Stimulated activated CD4-positive, alpha-beta T cell treated with anti-CD3 and anti-CD28 coated beads, Interleukin-4, amount 100 ng/mL, for 4 hours (primary cell): ENCODE data around the gene UNC79.
"Not testable (repeated sequence)": the region's sequence is repeated elsewhere in the genome, so short reads cannot be mapped to it uniquely, and the experiment has no call there.

Source experiments
- DNase-seq, 2 experiments: peaks; one replicate each; pipeline ENCODE4 v3.0.0-alpha.2; 2020

The UNC79 gene

DNA sequence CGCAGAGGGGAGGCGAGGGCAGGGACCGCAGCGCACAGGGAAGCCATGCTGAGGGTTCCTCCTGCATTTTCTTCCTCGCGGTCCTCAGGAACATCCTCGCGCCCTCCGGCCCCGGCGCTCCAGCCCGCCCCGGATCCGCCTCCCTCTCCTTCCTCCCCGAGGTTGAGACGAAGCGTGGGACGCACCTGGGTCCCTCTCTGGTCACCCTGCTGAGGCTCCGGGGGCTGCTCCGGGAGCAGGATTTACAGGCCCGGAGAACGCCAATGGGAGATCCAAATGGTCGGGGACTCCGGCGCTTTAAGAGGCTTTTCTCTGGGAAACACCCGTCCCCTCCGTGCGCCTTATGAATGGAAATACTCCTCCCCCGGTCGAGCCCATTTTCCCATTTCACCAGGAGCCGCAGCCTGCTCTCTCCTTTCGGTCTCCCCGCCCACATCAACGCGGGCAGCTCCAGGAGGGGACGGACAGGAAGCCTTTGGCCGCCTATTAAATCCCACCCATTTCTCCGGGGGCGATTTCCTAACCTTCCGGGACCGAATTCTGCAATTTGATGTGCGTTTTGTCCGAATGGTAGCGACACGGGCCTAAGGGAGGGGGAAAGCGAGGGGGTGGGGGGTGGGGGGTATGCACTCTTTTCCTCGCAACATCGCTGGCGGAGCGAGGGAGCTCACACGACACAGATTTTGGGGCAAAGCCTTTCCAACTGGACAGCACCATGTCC, at the start of gene UNC79:
Gene UNC79 (plus strand): TSS at position 625 of the 721 bp plus-strand sequence. CDS start 91 bp downstream, at position 716.
- no peak for DNase-seq

DNA sequence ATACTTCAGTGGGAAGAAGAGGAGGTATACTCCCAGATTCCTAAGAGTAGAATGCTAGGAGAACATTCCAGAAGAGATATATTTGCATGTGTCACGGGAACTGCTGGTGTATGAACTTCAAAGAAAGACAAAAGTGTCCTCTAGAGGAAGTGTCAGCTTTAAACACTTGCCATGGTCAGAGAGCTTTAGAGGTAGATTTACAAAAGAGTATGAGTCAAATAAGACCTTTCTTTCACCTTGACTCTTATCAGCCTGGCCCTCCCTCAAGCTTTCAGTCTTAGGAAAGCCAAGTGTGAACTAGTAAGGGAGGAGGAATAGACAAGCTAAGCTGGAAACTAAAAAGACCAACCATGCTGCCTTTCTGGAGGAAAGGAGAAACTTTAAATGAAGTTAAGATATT, 49.1 kb upstream of the UNC79 start:
- DNase-seq = no peak

DNA sequence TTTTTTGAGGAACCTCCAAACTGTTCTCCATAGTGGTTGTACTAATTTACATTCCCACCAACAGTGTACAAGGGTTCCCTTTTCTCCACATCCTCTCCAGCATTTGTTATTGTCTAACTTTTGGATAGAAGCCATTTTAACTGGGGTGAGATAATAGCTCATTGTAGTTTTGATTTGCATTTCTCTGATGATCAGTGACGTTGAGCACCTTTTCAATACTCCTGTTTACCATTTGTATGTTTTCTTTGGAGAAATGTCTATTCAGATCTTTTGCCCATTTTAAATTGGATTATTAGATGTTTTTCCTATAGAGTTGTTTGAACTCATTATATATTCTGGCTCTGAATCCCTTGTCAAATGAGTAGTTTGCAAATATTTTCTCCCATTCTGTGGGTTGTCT, 46.5 kb upstream of the UNC79 start:
- DNase-seq = not testable (repeated sequence)

DNA sequence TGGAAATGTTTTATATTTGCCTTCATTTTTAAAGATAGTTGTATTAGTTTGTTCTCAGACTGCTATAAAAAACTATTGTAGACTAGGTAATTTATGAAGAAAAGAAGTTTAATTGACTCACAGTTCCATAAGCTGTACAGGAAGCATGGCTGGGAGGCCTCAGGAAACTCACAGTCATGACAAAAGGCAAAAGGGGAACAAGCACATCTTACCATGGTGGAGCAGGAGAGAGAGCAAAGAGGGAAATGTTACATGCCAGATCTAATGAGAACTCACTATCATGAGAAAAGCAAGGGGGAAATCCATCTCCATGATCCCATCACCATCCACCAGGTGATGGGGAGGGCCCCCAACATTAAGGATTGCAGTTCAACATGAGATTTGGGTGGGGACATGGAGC, 35.5 kb upstream of the UNC79 start:
- no peak for DNase-seq

DNA sequence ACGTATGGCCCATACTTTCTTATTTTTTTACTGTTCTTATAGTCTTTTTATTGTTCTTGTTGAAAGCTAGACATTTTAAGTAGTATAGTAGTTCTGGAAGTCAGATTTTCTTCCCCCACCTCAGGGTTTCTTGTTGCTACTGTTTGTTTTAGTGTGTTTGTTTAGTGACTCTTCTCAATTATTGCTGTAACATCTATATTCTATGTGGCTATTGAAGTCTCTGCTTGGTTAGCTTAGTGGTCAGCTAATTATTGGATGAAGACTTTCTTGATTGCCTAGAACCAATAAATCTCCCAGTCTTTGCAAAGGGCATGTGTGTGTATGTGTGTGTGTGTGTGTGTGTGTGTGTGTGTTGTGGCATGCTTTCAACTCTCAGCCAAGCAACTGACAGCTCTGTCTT, 34.3 kb upstream of the UNC79 start:
- no peak for DNase-seq

DNA sequence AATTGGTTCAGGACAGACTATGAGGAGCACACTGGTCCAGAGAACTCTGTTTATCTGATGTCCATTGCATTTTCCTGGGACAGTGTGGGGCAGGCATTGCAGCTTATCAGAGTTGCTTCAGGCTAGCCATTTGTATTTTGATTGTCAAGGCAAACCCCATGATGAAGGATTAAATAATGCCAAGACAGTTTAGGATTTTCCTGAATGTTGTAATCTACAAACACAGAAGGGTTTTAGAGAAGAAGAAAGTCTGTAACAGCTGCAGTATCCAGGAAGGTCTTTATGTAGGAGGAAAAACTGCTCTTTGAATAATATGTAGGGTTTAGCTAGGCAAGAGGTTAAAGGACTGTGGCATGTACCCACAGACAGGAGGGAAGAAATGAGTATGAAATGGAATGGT, 32.2 kb upstream of the UNC79 start:
- DNase-seq = no peak

DNA sequence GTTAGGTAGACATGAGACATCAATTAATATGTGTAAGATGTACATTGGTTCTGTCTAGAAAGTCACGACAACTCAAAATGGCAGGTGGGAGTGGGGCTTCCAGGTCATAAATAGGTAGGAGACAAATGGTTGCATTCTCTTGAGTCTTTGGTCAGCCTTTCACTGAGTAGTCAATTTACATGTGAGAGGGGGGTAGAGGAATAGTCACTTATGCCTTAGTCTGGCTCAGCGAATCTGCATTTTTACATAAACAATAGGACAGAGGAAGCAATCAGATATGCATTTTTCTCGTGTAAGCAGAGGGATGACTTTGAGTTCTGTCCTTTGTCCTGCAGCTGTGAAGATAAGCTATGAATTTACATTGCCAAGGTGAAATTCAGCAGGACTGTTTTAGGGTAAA, 27.8 kb upstream of the UNC79 start:
- DNase-seq = no peak

DNA sequence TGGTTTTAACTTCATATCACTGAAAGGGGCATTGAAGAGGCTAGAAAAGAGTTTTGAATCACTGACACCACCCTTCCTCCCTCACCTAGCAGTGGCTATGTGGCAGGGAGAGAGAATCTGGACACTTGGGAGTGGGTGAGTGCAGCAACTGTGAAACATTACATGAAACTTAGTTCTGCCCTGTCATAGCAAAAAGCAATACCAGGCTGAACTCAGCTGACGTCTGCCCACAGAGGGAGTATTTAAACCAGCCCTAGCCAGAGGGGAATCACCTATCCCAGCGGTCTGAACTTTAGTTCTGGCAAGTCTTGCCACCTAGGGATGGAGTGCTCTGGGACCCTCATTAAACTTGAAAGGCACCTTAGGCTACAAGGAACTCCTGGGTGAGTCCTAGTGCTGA, 20.7 kb upstream of the UNC79 start:
- DNase-seq = no peak

DNA sequence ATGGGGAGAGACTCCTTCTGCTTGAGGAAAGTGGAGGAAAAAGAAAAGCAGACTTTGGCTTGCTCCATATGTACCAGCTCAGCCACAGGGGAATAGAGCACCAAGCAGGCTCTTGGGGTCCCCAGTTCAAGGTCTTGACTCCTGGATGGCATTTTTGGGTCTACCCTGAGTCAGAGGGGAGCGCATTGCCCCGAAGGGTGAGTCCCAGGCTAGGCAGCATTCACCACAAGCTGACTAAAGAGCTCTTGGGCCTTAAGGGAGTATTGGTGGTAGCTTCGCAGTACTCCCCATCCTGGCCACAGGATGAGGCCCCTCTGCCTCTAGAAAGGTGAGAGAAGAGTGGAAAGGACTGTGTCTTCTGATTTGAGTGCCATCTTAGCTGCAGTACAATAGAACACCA, 19.8 kb upstream of the UNC79 start:
- DNase-seq = no peak

DNA sequence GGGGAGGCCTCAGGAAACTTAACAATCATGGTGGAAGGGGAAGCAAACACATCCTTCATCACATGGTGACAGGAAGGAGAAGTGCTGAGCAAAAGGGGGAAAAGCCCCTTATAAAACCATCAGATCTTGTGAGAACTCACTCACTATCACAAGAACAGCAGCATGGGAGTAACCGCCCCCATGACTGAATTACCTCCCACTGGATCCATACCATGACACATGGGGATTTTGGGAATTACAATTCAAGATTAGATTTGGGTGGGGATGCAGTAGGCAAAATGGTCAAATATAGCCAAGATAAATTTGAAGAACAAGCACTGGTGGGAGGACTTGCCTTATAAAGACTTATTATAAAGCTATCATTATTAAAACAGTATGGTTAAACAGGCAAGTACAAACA, 5.6 kb upstream of the UNC79 start:
- not testable (repeated sequence) for DNase-seq

DNA sequence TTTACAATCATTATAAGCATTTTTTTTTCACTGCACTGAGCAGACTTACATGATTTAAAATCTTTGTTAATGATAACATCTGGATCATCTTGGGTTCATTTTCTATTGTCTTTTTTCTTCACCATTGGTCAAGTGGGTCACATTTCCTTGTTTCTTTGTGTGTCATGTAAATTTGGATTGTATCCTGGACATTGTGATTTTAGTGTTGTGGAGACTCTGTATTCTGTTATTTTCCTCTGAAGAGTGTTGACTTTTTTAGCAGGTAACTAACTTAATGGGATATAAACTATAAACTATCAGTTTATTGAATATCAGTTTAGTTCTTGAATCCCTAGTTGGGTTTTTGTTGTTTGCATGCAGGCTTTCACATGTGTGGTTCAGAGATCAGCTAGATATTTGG, 4.0 kb upstream of the UNC79 start:
- DNase-seq = no peak

DNA sequence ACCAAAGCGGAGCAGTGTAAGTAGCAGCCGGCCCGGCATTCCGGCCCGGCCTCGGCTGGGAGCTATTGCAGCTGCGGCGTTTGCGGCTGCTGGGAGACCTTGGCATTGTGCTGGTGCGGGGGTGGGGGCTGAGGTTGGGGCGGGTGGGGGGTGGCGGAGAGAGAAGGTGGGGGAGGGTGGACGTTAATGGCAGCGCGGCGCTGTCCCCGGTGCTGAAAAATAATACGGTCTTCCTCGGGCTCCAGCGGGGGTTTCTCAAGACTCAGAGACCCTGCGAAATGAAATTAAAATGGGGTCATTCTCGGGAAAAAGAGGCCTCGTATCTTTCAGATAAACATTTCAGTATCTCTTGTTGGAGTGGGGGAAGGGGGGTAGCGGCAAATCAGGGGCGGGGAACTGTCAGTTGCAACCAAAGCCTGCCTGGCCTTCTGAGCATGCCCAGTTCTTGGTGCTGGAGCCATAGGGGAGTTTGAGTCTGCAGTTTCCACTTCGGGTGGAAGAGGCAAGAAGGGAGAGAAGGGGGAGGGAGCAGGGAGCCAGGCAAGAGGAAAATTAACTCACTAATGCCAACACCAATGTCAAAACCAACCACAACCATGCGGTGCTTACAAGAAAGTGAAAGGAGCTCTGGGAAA, 414 bp downstream of the UNC79 start:
- no peak for DNase-seq

DNA sequence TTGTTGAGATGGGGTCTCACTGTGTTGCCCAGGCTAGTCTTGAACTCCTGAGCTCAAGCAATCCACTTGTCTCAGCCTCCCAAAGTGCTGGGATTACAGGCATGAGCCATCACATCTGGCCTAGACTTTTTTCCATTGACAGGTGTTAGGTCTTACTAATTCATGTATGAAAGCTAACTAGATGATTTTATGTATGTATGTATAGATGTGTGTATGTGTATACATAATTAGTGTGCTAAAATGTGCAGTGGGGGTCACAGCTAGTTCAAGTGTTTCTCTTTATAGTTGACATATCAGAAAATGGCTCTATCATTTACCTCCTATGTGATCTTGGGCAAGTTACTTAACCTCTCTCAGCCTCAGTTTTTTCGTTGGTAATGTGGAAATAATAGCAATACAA, 23.5 kb downstream of the UNC79 start:
- no peak for DNase-seq

DNA sequence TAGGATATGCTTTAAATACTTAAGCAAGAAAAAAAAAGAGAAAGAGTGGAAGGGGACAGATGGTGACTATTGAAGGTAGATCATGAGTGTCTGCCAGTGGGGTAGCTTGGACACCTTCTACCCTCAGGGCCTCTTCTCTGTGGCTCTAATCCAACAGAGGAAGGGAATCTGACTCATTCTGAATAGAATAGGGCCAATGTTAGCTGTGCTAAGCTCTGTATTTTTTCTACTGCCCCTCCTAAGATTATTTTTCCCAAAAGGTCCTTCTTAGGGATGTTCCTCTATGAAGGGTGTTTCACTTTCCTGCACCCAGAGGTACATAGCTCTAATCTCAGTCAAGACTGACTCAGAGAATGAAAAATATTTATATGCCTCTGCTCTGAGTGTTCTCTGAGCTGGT, 25.6 kb downstream of the UNC79 start:
- DNase-seq = no peak

DNA sequence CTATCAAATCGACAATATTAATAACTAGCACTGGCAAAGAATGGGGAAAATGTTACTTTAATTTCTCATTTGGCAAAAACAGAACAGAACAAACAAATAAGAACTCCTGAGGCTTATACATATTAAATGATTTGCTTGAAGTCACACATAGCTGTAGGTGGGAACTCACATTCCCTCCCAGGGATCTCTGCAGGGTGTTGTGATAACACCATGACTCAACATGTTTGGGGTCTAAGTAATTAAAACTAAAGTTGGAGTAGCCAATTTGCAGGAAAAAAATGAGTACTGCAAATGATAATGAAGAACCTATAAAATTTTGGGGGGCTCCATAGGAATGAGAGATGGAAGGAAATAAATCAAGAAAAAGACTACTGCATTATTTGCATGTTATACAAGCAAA, 27.5 kb downstream of the UNC79 start:
- DNase-seq = no peak

DNA sequence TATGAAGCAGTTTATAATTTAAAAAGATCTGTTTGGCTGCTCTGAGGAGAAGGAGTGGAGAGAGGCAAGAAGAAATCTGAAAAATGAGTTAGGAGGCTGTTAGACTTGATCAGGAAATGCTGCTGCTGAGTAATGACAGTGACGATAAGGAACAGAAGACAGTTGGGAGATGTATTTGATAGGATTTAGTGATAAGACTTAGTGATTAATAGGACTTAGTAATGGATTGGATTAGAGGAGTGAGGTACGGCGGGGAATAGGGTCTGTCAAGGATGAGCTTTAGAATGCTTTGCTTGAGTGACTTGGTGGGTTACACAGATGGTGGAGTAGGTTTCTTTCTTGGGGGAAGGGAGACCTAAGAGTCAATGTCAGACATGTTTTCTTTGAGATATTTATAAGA, 31.7 kb downstream of the UNC79 start:
- DNase-seq = no peak

DNA sequence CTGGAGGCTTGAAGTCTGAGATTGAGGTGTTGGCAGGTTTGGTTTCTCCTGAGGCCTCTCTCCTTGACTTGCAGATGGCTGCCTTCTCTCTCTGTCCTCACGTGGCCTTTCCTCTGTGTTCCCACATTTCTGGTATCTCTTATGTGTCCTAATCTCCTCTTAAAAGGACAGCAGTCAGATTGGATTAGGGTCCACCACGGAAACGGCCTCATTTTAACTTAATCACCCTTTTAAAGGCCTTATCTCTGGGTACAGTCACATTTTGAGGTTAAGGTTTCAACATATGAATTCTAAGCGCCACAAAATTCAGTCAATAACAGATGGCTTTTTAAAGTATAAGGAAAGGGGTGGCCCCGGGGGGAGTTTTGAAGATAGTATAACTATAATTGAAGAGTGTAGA, 33.5 kb downstream of the UNC79 start:
- no peak for DNase-seq

DNA sequence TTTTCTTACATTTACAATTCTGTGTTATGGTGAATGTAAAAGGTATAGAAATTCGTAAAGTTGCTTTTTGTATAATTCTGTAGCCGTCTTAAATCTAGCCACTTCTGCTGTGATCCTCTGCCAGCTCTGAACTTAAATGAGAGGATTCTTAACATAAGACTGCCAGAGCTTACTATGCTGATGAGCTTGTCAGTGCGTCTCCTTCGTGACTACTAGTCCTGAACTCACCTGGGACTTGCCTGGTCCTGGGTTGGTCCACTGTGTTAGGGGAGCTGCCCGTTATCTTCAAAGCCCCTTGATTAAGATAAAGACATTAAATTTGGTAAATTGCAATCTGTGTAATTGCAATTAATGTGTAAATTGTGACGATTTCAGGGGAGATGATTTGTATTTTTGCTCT, 44.7 kb downstream of the UNC79 start:
- DNase-seq = no peak

DNA sequence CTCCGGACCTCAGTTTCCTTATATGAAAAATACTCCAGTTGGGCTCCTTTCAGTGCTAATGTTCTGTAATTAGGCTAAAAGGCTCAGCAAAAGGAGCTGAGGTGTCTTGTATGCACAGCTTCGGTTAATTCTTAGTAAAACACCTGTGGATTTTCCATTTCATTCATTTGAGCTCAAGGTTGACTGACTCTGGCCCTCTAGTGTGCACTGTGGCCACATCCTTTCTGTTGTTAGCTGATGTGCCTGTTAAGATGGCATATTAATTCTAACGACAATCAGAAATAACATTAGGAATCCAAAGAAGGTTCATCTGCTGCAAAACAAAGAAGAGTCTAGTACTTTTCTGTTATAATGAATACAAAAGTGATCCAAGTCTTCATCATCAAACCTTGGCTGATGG, 45.6 kb downstream of the UNC79 start:
- DNase-seq = no peak

DNA sequence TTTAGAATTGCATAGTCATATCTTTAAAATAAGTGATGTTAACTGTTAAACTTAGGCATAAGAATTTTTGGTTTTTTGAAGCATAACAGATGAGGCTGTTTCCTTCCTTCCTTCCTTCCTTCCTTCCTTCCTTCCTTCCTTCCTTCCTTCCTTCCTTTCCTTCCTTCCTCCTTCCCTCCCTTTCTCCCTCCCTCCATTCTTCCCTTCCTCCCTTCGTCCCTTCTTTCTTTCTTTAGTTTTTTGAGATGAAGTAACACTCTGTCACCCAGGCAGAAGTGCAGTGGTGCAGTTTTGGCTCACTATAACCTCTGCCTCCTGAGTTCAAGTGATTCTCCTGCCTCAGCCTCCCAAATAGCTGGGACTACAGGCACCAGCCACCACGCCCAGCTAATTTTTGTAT, 48.3 kb downstream of the UNC79 start:
- DNase-seq = not testable (repeated sequence)

DNA sequence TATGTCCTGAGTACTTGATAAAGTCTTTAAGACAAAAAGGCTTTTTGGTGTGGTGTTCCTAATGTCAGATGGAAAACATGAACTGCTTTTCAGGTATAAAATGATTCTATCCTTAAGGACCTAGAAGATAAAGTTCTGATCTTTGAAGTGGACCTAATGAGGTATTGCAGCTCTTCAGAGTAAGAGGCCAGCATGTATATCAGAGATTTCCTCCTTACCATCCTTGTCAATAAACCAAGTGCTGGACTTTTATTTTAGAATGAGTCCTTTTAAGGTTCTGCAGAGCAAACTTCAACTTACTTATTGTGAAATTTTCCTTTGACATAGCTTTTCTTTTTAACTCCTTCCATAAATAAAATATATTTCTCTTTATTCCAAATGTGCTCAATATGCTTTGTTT, 50.1 kb downstream of the UNC79 start:
- DNase-seq = no peak

DNA sequence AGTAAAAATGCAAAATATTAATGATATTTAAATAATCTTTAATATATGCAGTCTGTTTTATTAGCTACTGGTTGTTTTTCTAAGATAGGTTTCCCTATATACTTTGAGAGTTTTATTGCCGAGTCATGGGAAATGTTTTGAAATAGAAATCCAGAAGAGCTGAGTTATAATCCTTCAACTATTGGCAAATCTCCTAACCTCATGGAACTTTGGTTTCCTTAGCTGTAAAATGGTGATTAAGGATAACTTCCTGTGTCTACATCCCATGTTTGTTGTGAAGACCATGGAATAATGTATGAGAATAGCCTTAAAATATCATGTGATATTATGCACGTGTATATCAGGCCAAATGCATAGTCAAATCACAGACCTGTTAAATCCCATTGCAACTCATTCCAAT, 51.0 kb downstream of the UNC79 start:
- no peak for DNase-seq

DNA sequence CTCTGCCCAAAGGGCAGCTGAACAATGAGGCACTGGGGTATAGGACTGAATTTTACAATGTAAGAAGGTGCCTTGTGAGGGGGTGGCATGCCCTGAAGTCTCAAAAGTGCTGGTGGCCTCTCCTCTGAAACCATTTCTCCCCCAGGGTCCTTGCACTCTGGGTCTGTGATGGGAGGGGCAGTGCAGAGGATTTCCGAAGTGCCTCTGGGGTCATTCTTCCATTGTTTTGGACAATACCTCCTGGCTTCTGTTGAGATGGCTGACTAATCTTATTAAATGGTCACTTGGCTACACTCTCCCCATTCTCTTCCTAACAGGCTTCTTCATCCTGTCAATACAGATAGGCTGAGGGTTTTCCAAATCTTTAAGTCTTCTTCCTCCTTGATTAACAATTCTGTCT, 59.3 kb downstream of the UNC79 start:
- no peak for DNase-seq

DNA sequence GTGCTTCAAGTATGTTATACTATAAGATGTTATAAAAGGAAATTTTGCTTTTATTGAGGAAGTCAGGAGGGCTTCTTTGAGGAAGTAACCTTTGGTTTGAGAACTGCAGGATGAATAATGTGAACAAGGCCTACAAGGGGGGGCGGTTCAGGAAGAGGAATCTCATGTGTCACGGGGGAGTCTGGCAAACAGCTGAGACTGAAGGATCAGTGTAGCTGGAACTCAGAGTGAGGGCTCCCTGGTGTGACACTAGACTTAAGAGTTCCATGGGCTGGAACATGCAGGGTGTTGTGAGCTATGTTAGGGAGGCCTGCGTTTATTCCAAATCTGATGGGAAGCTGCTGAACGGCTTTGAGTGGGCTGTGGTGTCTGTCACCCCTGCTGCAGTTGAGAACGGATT, 62.3 kb downstream of the UNC79 start:
- no peak for DNase-seq

DNA sequence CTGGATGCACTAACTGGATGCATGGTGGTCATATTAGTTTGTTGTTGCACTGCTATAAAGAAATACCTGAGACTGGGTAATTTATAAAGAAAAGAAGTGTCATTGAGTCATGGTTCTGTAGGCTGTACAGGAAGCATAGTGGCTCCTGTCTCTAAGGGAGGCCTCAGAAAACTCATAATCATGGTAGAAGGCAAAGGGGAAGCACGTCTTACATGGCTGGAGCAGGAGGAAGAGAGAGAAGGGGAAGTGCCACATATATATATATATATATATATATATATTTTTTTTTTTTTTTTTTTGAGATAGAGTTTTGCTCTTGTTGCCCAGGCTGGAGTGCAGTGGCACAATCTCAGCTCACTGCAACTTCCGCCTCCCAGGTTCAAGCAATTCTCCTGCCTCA, 62.9 kb downstream of the UNC79 start:
- DNase-seq = not testable (repeated sequence)
